Measurements from ENCODE around the gene LTA4H.

LTA4H gene

GRCh38 chr12:96033549-96034389 is 1.6 kb downstream of the LTA4H start:
- DNase-seq: no peak

- DNase-seq: no peak
Observed at GRCh38 chr12:96029826-96030225, 5.6 kb downstream of the LTA4H start.

GRCh38 chr12:96028538-96028937 is 6.8 kb downstream of the LTA4H start:
- DNase-seq: no peak

GRCh38 chr12:96026331-96026730 is 9.1 kb downstream of the LTA4H start:
- DNase-seq: no peak

- DNase-seq: no peak
Observed at GRCh38 chr12:96025518-96025917, 9.9 kb downstream of the LTA4H start.

GRCh38 chr12:96020314-96021003 is 14.9 kb downstream of the LTA4H start:
- no peak for DNase-seq

GRCh38 chr12:96015672-96016071 is 19.7 kb downstream of the LTA4H start:
- DNase-seq: no peak

- DNase-seq: no peak
Observed at GRCh38 chr12:96014943-96015599, 20.3 kb downstream of the LTA4H start.

GRCh38 chr12:96007729-96008128 is 27.7 kb downstream of the LTA4H start:
- DNase-seq: no peak

GRCh38 chr12:96006727-96007126 is 28.7 kb downstream of the LTA4H start:
- no peak for DNase-seq

GRCh38 chr12:96000858-96001257 is 34.5 kb downstream of the LTA4H start:
- no peak for DNase-seq

GRCh38 chr12:95999484-95999883 is 35.9 kb downstream of the LTA4H start:
- no peak for DNase-seq

- no peak for DNase-seq
Observed at GRCh38 chr12:95998611-95999286, 36.6 kb downstream of the LTA4H start.

GRCh38 chr12:95997911-95998510 is 37.4 kb downstream of the LTA4H start:
- DNase-seq: no peak

GRCh38 chr12:95997276-95997675 is 38.1 kb downstream of the LTA4H start:
- DNase-seq: no peak

- DNase-seq: no peak
Observed at GRCh38 chr12:95996034-95996658, 39.2 kb downstream of the LTA4H start, which contains the start of gene HAL. HAL (minus strand) TSS chr12:95996344; CDS start chr12:95995910, 434 bp downstream.

- no peak for DNase-seq
Observed at GRCh38 chr12:95995238-95996031, 40.0 kb downstream of the LTA4H start.

GRCh38 chr12:95994476-95994875 is 40.9 kb downstream of the LTA4H start:
- no peak for DNase-seq

GRCh38 chr12:95993907-95994306 is 41.5 kb downstream of the LTA4H start:
- no peak for DNase-seq

GRCh38 chr12:95990136-95990535 is 45.3 kb downstream of the LTA4H start:
- no peak for DNase-seq

GRCh38 chr12:95989504-95990123 is 45.8 kb downstream of the LTA4H start:
- DNase-seq: no peak

All from right forelimb (tissue), 1 donor.